ENCODE data around the gene NUP160. TPM values are rescaled to one million over a fixed set of nuclear protein-coding genes. Genes with fewer than 3 reads are reported as not detected.
A peak's percentile ranks its signal among the peaks of the same experiment; 100 is the strongest.
"Not testable (repeated sequence)": the region's sequence is repeated elsewhere in the genome, so short reads cannot be mapped to it uniquely, and the experiment has no call there.

NUP160 gene
- total RNA-seq, 1 donor from 2014 or later, result 19.9 TPM

- no peak for DNase-seq (ENCODE audit: low read depth in 2 of 2)
Measured at GRCh38 chr11:47791774-47792430, 56.2 kb downstream of the NUP160 start.

GRCh38 chr11:47790017-47790416 is 58.1 kb downstream of the NUP160 start:
- DNase-seq (ENCODE audit: low read depth in 2 of 2), result not testable (repeated sequence)

- DNase-seq (ENCODE audit: low read depth in 2 of 2), result peak; percentile 7 to 18
Measured at GRCh38 chr11:47788181-47788580, 60.0 kb downstream of the NUP160 start.

GRCh38 chr11:47786373-47786772 is 61.8 kb downstream of the NUP160 start:
- peak in 1 of 2 donors; percentile 5 for DNase-seq (ENCODE audit: low read depth in 2 of 2)

GRCh38 chr11:47784785-47785381 is 63.3 kb downstream of the NUP160 start:
- no peak for DNase-seq (ENCODE audit: low read depth in 2 of 2)

- DNase-seq (ENCODE audit: low read depth in 2 of 2), result no peak
Measured at GRCh38 chr11:47783087-47783610, 65.0 kb downstream of the NUP160 start.

- DNase-seq (ENCODE audit: low read depth in 2 of 2), result no peak
Measured at GRCh38 chr11:47778878-47779483, 69.2 kb downstream of the NUP160 start.

GRCh38 chr11:47775240-47775869 is 72.8 kb downstream of the NUP160 start:
- no peak for DNase-seq (ENCODE audit: low read depth in 2 of 2)

- no peak for DNase-seq (ENCODE audit: low read depth in 2 of 2)
Measured at GRCh38 chr11:47773882-47774281, 74.3 kb downstream of the NUP160 start.

- not testable (repeated sequence) for DNase-seq (ENCODE audit: low read depth in 2 of 2)
Measured at GRCh38 chr11:47769556-47769955, 78.6 kb downstream of the NUP160 start.

GRCh38 chr11:47768101-47768612 is 80.0 kb downstream of the NUP160 start:
- peak; percentile 58 to 93 for DNase-seq (ENCODE audit: low read depth in 2 of 2)

- peak; percentile 63 to 80 for DNase-seq (ENCODE audit: low read depth in 2 of 2)
Measured at GRCh38 chr11:47766509-47767227, 81.5 kb downstream of the NUP160 start.

GRCh38 chr11:47765086-47765485 is 83.1 kb downstream of the NUP160 start:
- no peak for DNase-seq (ENCODE audit: low read depth in 2 of 2)

GRCh38 chr11:47759291-47759690 is 88.9 kb downstream of the NUP160 start:
- DNase-seq (ENCODE audit: low read depth in 2 of 2), result not testable (repeated sequence)

- DNase-seq (ENCODE audit: low read depth in 2 of 2), result no peak
Measured at GRCh38 chr11:47756208-47756607, 91.9 kb downstream of the NUP160 start.

GRCh38 chr11:47750725-47751124 is 97.4 kb downstream of the NUP160 start:
- DNase-seq (ENCODE audit: low read depth in 2 of 2), result no peak

- DNase-seq (ENCODE audit: low read depth in 2 of 2), result not testable (repeated sequence)
Measured at GRCh38 chr11:47742494-47742893, 105.7 kb downstream of the NUP160 start.

GRCh38 chr11:47737817-47738216 is 110.3 kb downstream of the NUP160 start:
- DNase-seq (ENCODE audit: low read depth in 2 of 2), result not testable (repeated sequence)

- no peak for DNase-seq (ENCODE audit: low read depth in 2 of 2)
Measured at GRCh38 chr11:47732271-47732670, 115.9 kb downstream of the NUP160 start.

GRCh38 chr11:47731475-47731874 is 116.7 kb downstream of the NUP160 start:
- DNase-seq (ENCODE audit: low read depth in 2 of 2), result no peak

All from dermis microvascular lymphatic vessel endothelial cell (primary cell).